DND-41 (cell line): ENCODE measurements around the gene GRID1.

Source experiments
- EZH2 ChIP-seq: IDR thresholded peaks from 3 replicates; pipeline ENCODE4 v1.6.1; 2012; ENCODE audit warnings: borderline replicate concordance, low read depth, mild to moderate bottlenecking, moderate library complexity, low read length, inconsistent platforms; ENCODE audit not compliant: severe bottlenecking
- TF ChIP-seq, protein P1 (sequence below): IDR thresholded peaks from 2 replicates; pipeline ENCODE4 v1.5.1; 2012; ENCODE audit warnings: borderline replicate concordance, low read length, moderate library complexity, mild to moderate bottlenecking; ENCODE audit not compliant: poor library complexity, severe bottlenecking; ENCODE audit errors: extremely low read depth

DNA sequence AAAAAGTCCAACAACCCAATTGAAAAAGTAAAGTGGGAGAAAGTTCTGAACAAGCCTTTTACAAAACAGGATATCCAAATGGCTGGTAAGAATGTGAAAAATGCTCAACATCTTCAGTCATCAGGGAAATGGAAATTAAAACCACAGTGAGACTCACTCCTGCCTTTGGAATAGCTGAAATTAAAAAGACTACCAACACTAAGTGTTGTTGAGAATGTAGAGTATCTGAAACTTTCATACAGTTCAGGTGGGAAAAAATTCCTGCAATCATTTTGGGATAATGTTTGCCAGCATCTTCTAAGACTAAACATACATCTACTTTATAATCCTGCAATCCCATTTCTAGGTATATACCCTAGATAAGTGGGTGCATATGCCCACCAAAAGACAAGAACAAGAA is 395.1 kb downstream of the GRID1 start:
- TF ChIP-seq, protein P1, sequence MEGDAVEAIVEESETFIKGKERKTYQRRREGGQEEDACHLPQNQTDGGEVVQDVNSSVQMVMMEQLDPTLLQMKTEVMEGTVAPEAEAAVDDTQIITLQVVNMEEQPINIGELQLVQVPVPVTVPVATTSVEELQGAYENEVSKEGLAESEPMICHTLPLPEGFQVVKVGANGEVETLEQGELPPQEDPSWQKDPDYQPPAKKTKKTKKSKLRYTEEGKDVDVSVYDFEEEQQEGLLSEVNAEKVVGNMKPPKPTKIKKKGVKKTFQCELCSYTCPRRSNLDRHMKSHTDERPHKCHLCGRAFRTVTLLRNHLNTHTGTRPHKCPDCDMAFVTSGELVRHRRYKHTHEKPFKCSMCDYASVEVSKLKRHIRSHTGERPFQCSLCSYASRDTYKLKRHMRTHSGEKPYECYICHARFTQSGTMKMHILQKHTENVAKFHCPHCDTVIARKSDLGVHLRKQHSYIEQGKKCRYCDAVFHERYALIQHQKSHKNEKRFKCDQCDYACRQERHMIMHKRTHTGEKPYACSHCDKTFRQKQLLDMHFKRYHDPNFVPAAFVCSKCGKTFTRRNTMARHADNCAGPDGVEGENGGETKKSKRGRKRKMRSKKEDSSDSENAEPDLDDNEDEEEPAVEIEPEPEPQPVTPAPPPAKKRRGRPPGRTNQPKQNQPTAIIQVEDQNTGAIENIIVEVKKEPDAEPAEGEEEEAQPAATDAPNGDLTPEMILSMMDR = no peak
- TF ChIP-seq EZH2 = no peak
